NCI-H2196 (cell line): ENCODE measurements around the gene ENPP6.

ENCODE experiments used
- DNase-seq: peaks from one replicate; lab custom pipeline; 2025; ENCODE audit not compliant: unreplicated experiment; lab: John Stamatoyannopoulos, UW

ENPP6 gene

GRCh38 chr4:184110452-184111224 is 107.0 kb downstream of the ENPP6 start:
- no peak for DNase-seq

DNA sequence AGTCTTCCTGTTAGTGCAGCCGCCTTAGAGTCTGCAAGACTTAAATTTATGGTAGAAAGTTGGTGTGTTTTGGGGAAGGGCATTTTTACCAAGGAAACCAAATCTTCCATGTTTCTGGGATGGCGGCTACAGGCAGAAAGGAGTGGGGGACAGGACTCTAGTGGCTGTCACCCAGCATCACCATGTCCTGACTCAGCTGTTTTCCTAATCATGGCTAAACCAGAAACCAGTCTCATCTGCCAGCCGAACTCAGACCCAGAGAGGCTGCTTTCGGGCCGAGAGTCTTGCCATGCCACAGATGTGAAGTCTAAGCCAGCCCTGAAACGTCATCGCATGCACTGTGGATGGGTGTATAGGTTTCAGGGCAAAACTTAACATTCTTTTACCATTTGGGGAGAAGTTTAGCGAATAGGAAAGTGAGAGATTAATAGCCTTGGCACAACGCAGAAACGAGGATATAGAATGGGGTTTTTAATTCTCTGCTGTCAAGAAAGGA is 109.6 kb downstream of the ENPP6 start:
- DNase-seq = no peak

DNA sequence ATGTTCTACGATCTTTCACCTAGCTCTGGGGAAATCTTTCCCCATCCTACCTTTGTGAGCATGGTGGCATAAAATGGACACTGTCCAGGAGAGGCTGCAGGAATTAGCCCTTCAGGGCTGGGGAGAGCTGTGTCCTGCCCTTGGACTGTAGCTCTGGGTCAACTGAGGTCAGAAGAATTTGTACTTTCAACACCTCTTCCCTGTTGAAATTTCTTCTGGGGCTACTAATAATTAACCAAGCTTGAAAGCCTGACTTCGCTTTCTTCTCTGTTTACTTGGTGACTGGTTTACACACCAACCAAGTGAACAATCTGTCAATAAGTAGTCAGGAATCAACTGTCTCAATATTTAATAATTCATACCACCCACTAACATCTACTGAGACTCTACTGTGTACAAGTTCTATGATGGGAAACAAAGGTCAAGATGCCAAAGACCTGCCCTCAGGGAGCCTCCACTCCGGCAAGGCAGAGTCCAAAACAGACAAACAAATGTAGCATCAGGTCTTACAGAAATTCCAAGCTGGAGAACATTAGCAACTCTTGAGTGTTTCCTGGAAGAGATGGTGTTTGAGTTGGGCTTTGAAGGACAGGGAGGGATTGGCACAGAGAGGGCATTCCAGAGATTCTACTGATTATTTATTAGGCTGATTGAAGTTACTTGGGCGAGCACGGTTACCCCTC is 113.1 kb downstream of the ENPP6 start:
- DNase-seq = no peak

- no peak for DNase-seq
Measured at GRCh38 chr4:184103527-184104264, 114.0 kb downstream of the ENPP6 start.

DNA sequence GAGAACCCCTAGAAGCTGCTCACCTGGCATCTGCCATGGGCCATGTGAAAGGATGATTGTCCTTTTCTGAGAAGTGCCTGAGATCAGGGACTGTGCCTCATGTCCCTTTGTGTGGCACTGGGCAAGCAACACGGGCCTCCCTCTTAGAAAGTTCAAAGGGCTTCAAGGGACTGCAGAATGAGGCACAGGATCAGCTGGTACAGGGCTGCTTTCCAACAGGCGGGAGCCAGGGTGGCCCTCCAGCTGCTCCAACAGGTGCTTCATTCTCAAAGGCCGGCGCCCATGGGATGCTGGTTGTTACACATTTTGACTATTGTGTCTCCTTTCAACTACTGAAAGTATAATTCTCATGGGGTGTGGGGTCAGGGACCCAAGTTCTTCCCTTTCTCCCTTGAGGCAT is 114.7 kb downstream of the ENPP6 start:
- DNase-seq = no peak

DNA sequence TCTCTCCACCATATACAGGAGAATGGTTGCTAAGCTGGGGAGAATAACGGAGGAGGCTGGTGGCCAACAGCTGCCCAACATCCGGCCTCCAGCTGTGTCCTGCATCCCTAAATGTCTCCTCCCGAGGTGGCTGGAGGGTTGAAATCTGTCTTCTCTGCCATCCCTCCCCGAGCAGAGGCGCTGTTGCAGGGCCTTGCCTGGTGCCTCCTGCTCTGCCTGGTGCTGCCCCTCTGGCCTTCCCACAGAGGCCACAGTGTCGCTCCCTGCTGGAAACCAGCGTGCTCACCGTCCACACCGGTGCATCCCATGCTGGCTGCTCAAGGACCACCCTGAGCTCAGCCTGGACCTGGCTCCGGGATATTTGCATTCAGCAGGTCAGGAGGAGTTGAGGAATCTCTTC is 115.2 kb downstream of the ENPP6 start:
- no peak for DNase-seq

- DNase-seq = no peak
Measured at GRCh38 chr4:184101711-184102110, 116.0 kb downstream of the ENPP6 start.

- no peak for DNase-seq
Measured at GRCh38 chr4:184100297-184100885, 117.3 kb downstream of the ENPP6 start.

DNA sequence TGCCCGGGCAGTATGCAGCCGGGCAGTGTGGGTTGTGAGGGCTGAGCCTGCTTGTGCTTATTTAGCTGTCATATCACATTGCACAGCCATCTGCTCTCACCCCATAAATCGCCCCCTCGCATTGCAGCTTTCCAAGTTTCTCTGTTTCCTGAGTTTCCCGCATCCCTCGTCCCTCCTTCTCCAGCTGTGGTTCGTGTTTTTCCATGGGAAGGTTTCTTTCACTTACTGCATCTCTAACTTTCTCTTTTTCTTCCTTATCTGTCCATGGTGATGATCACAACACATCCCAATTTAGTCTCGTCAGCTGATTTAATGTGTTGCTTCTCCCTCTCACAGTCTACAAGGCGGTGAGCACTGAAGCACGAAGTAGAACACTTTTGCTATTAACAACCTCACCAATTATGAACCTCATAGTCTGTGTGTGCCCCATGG is 118.1 kb downstream of the ENPP6 start:
- no peak for DNase-seq

DNA sequence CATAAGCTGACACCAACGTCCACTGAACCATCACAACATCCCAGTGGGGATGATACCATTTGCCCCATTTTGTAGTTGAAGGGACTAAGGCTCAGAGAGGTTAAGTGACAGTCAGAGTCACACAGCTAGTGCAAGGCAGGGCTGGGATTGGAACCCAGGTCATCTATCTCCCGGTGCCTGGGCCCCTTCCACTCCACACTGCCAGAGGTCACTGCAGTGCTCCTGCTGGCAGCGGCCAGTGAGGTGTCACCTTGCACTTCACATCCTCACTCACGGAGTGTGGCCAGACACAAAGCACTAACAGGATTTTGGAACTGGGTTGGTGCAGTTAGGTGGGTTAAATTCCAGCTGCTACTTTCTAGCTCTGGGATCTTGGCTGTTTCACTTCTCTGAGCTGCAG is 118.7 kb downstream of the ENPP6 start:
- no peak for DNase-seq

DNA sequence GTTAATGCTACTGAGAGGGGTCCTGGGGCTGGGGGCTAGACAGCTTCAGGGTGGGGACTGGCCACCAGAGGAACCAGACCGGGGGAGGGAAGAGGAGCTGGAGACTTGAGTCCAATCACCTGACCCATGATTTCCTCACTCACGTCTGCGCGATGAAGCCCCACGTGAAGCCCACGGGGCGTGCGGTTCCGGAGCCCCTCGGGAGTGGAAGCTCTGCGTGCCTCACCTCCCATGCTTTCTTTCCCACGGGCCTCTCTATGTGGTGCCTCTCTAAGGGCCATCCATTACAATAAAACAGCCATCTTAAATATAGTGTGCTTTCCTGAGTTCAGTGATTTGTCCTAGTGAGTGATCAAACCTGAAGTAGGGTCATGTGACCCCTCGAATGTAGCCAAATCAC is 119.9 kb downstream of the ENPP6 start:
- no peak for DNase-seq

DNA sequence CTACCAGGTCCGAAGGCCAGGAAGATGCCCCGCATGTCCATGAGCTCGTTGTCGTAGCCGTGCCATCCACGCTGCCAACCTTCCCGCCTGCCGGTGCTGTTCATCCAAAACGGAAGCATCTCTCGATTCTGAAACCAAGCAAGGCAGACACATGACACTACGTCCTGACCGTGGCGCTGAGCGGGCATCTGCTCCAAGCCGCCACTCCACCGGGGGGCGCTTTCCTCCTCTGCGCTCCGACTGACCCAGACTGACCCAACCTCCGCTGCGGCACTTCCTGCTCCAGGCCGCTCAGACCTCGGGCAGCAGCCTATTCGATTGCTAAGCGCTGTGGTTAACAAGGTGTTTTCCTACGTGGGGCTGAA is 120.5 kb downstream of the ENPP6 start:
- DNase-seq = no peak

- DNase-seq = no peak
Measured at GRCh38 chr4:184096561-184097240, 121.0 kb downstream of the ENPP6 start.

DNA sequence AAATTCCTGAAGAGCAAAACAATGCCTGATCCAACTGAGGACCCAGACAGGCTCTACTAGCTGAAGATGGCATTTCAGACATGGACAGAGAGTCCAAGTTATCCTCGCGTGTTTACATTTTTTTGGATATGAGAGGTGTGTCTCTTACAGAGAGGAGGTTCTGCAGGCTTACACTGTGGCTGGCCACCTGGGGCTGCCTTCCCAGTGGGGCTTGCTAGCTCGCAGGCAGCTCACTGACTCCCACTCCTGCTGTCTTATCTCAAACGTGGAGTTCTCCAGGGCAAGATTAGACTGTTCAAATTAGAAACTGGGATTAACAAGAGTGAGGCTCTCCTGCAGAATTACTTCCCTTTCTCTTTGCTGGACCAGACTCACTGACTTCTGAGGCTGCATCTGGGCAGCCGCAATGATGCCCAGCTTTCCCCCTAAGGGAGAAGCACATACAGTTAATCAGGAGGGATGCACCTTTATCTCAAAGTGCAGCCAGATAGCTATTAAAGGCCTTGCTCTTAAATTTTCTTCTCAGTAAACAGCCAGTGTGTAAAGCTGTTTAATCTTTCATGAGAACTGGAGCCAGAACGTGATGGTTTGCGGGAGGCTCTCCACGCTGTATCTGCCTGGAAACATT is 123.0 kb downstream of the ENPP6 start:
- DNase-seq = no peak

DNA sequence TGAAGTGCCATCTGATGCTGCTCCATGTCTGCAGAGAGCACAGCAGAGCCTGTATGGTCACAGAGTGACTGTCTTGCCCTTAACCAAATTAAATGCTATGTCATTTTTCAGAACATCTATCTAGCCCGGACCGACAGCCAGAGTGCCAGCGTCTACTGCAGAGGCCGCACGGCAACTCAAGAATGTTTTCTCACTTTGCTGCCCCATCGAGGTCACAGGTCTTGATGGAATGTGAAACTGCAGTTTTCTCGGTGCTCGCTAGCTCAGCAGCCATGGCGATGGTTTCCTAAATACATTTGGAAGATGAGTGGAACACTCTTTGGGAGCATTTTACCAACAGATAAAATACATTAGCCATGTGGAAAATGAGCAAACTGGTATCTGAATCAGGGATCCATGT is 125.7 kb downstream of the ENPP6 start:
- DNase-seq = no peak

GRCh38 chr4:184090571-184090970 is 127.1 kb downstream of the ENPP6 start:
- DNase-seq = no peak

GRCh38 chr4:184080674-184081073 is 137.0 kb downstream of the ENPP6 start:
- DNase-seq = no peak

GRCh38 chr4:184074677-184075388 is 142.8 kb downstream of the ENPP6 start:
- no peak for DNase-seq

GRCh38 chr4:184067931-184068554 is 149.6 kb downstream of the ENPP6 start:
- no peak for DNase-seq
